K562 treated with DMSO at 1 percent for 48 hours (cell line): ENCODE data around the gene FMN2. TPM values are rescaled to one million over a fixed set of nuclear protein-coding genes. Genes with fewer than 3 reads are reported as not detected.

ENCODE experiments used
- total RNA-seq: library from RNA; unstranded; fragments of 300-600 nt; gene quantifications from 2 replicates; pipeline ENCODE4 v1.2.3, GENCODE V29; 2022; ENCODE audit warnings: low replicate concordance; ENCODE audit errors: extremely low read depth

The FMN2 gene
- total RNA-seq = not detected in 2 replicates

DNA sequence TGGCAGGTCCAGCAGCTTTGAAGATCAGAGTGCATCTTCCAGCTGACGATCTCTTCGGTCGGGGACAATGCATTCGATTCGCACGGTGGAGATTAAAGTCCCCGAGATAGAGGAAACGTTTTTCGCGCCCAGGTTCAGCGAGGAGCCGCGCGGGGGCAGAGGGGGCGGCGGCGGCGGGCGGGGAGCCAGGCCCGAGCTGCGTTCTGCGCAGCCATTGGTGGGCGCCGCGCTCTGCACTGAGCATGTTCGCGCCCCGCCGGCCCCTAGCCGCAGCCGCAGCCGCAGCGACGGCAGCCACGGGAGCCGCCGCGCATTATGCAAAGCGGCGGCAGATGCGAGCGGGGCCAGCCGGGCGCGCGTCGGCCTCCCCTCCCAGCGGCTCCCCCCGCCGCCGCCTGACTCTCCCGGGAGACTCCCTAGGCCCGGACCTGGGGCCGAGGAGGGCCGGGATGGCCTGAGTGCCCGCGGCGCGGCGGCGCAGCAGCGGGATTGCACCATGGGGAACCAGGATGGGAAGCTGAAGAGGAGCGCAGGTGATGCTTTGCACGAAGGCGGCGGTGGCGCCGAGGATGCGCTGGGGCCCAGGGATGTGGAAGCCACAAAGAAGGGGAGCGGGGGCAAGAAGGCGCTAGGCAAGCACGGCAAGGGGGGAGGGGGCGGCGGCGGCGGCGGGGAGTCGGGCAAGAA, at the start of gene FMN2:
FMN2 (plus strand) TSS at position 270 of the 687 bp plus-strand sequence; CDS start at position 497, 227 bp downstream.

